Natural killer cell (primary cell): ENCODE data around the gene CCDC51. TPM values are rescaled to one million over a fixed set of nuclear protein-coding genes. Genes with fewer than 3 reads are reported as not detected.

Experiments used
- ATAC-seq, 3 donors: fragments of 150-1000 bp in 2 of 3; fragments of 200-7000 bp in 1 of 3; cut with Tn5 transposase; 1 replicate in 1 of 3; 2 replicates in 2 of 3; pipeline ENCODE4 v1.10.0; 2021; ENCODE audit warnings: mild to moderate bottlenecking in 2 of 3, moderate library complexity in 2 of 3
- DNase-seq, 2 donors: peaks; one replicate each; pipeline versions ENCODE4 v3.0.0 to v3.0.0-alpha.2; 2013 to 2021; ENCODE audit warnings: mixed read lengths in 1 of 2
- H3K27ac ChIP-seq: one replicate; pipeline ENCODE4 v1.5.1; 2013; ENCODE audit warnings: mild to moderate bottlenecking, low read length
- H3K27me3 ChIP-seq: one replicate; pipeline ENCODE4 v1.6.1; 2013; ENCODE audit warnings: low read length; ENCODE audit not compliant: control insufficient read depth, insufficient read depth
- H3K36me3 ChIP-seq: one replicate; pipeline ENCODE4 v1.6.1; 2013; ENCODE audit warnings: low read length; ENCODE audit not compliant: control insufficient read depth, insufficient read depth
- H3K4me1 ChIP-seq: one replicate; pipeline ENCODE4 v1.6.1; 2013; ENCODE audit warnings: low read length; ENCODE audit not compliant: control insufficient read depth, insufficient read depth
- H3K4me3 ChIP-seq: one replicate; pipeline ENCODE4 v1.5.1; 2013; ENCODE audit warnings: low read length
- H3K9me3 ChIP-seq: one replicate; pipeline ENCODE4 v1.6.1; 2013; ENCODE audit warnings: low read length; ENCODE audit not compliant: control insufficient read depth, insufficient read depth
- H3K27ac Mint-ChIP-seq, 2 donors: one replicate each; pipeline ENCODE4 v1.8.0; 2022; ENCODE audit warnings: mild to moderate bottlenecking in 2 of 2, mixed read lengths in 2 of 2, moderate library complexity in 1 of 2
- H3K27me3 Mint-ChIP-seq, 2 donors: one replicate each; pipeline ENCODE4 v1.8.0; 2022; ENCODE audit warnings: low read depth in 2 of 2, mixed read lengths in 2 of 2
- H3K36me3 Mint-ChIP-seq: one replicate; pipeline ENCODE4 v1.8.0; 2022; ENCODE audit warnings: mixed read lengths
- H3K4me1 Mint-ChIP-seq, 2 donors: one replicate each; pipeline ENCODE4 v1.8.0; 2022; ENCODE audit warnings: mixed read lengths in 2 of 2
- H3K4me3 Mint-ChIP-seq: one replicate; pipeline ENCODE4 v1.8.0; 2022; ENCODE audit warnings: mild to moderate bottlenecking, moderate library complexity, mixed read lengths
- H3K9me3 Mint-ChIP-seq, 2 donors: one replicate each; pipeline ENCODE4 v1.8.0; 2022; ENCODE audit warnings: mixed read lengths in 2 of 2
- CTCF ChIP-seq: fragments of 200-600 bp; IDR thresholded peaks from one replicate; pipeline ENCODE4 v1.8.0; 2022; ENCODE audit warnings: antibody characterized with exemption
- WGBS: methylation state at CpG from one replicate; pipeline ENCODE4 v1.1.7; 2013; ENCODE audit warnings: missing lambda C conversion rate; ENCODE audit not compliant: insufficient coverage; 5-methylcytosine and 5-hydroxymethylcytosine counted together
- intact Hi-C: fragments of 100-400 bp; cut with micrococcal nuclease; formaldehyde crosslinking; loops from one replicate; pipeline ENCODE4 v1.14.2; 2022
- total RNA-seq, 4 donors: library from RNA; stranded (reverse); fragments of 120-200 nt in 1 of 4; gene quantifications; one replicate each; pipeline versions ENCODE4 v1.2.3 to v1.2.4, GENCODE V29; 2013 to 2022

Gene CCDC51
- total RNA-seq, 3 donors from 2014 or later (not counting 1 experiment from before 2014, with no cell fraction given), result 4.4 to 8.8 (median 6.8) TPM

GRCh38 chr3:48410205-48411040 lies 29.5 kb downstream of the CCDC51 start:
- H3K4me3 ChIP-seq, result no peak overlapping the region
- intact Hi-C loops, result no loop called here
- Mint-ChIP-seq H3K9me3 (no peaks in the 10 kb centered on the region), H3K27ac (no peak overlapping the region), H3K36me3 (no peaks in the 10 kb centered on the region), H3K27me3 (no peaks in the 10 kb centered on the region), H3K4me1 (no peaks in the 10 kb centered on the region), H3K4me3 (no peak overlapping the region)
- no peak for TF ChIP-seq CTCF
- H3K27me3 ChIP-seq, result no peaks in the 10 kb centered on the region
- no peaks in the 10 kb centered on the region for H3K36me3 ChIP-seq
- DNase-seq (peak in 1 of 2 donors; percentile 12), ATAC-seq (no peak)
- H3K27ac ChIP-seq, result no peak overlapping the region
- H3K9me3 ChIP-seq, result no peaks in the 10 kb centered on the region
- no peaks in the 10 kb centered on the region for H3K4me1 ChIP-seq
- WGBS, result 90% methylated on average over 16 of the region's 16 CpGs

GRCh38 chr3:48409291-48410201 lies 30.4 kb downstream of the CCDC51 start:
- Histone ChIP-seq H3K27ac (no peak overlapping the region), H3K36me3 (no peaks in the 10 kb centered on the region), H3K4me1 (no peaks in the 10 kb centered on the region), H3K4me3 (no peak overlapping the region), H3K27me3 (no peaks in the 10 kb centered on the region), H3K9me3 (no peaks in the 10 kb centered on the region)
- Mint-ChIP-seq H3K9me3 (no peaks in the 10 kb centered on the region), H3K4me3 (no peak overlapping the region), H3K36me3 (no peaks in the 10 kb centered on the region), H3K4me1 (no peaks in the 10 kb centered on the region), H3K27me3 (no peaks in the 10 kb centered on the region), H3K27ac (no peak overlapping the region)
- no peak for TF ChIP-seq CTCF
- DNase-seq (peak in 1 of 2 donors; percentile 12), ATAC-seq (no peak)
- 92% methylated on average over 31 of the region's 31 CpGs for WGBS
- intact Hi-C loops, result no loop called here

DNA sequence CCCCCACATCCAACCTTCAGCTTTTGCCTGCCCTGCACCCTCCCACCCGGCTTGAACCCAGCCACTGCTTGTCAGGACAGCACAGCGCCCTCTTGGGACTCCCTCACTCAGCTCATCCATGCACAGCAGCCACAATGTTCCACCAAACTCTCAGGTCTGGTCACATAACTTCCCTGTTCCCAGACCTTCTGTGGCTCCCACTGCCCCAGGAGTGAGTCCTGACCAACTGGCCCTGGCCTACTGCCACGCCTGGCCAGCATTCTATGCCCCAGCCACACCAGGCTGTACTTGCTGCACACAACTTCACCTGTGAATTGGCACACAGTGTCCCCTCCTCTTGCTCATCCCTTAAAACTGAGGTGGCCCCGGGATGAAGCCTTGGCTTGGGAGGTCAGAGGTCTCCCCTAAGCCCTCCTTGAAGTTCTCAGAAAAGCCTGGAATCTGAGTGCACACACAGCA lies 31.1 kb downstream of the CCDC51 start:
- Histone ChIP-seq H3K4me1 (no peaks in the 10 kb centered on the region), H3K36me3 (no peaks in the 10 kb centered on the region), H3K27ac (no peak overlapping the region), H3K4me3 (no peak overlapping the region), H3K9me3 (no peaks in the 10 kb centered on the region), H3K27me3 (no peaks in the 10 kb centered on the region)
- Mint-ChIP-seq H3K27me3 (no peaks in the 10 kb centered on the region), H3K9me3 (no peaks in the 10 kb centered on the region), H3K4me1 (no peaks in the 10 kb centered on the region), H3K4me3 (no peak overlapping the region), H3K36me3 (no peaks in the 10 kb centered on the region), H3K27ac (no peak overlapping the region)
- ATAC-seq, result no peak
- intact Hi-C loops, result no loop called here
- peak in 1 of 2 donors; percentile 6 for DNase-seq
- no peak for TF ChIP-seq CTCF
- 74% methylated on average over 4 of the region's 4 CpGs for WGBS
